NCI-H748 (cell line): ENCODE measurements around the gene IL4R.

ENCODE experiments used
- DNase-seq: peaks from one replicate; lab custom pipeline; 2025; ENCODE audit not compliant: unreplicated experiment; lab: John Stamatoyannopoulos, UW

The IL4R gene

DNA sequence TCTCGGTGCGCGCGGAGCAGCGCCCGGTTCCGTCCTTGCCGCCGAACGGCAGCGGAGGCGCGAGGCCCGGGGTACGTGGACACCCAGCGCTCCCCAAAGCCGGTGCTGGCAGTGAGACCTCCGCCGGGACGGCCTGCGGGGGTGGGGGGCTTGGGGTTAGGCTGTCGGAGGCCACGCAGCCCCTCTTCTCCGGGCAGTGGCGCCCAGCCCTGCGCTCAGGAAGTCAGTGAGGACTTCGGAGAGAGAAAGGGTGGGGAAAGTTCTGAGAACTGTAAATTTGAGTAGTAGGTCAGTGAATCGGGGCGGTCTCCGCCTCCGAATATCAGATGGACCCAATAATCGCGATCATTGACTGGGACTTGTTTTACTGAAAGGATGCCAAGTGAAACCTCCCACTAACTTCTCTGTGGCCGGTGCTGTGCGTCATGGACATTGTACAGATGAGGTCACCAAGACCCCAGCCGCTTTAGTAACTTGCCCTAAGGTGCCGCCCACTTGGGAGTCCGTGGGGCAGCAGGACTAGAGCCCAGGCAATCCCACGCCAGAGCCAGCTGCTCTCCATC lies 468 bp downstream of the IL4R start:
- DNase-seq, result no peak

DNA sequence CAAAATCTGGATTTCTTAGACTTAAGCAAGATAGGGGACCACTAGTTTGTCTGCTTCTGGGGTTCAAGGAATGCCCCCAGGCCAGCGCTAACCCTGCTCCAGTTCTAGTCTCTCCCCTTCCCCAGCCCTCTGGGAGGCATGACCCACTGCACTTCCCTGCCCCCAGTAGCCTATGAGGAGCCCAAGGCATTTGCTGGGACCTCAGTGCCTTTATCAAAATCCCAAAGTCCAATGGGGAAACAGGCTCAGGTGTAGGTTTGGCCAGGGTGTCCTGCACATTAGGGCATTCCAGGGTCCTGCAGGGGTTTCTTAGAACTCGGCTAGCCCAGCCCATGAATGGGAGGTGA lies 1.2 kb downstream of the IL4R start:
- no peak for DNase-seq

GRCh38 chr16:27315333-27316037 lies 1.7 kb downstream of the IL4R start:
- DNase-seq, result no peak

GRCh38 chr16:27316038-27316680 lies 2.4 kb downstream of the IL4R start:
- no peak for DNase-seq

GRCh38 chr16:27317320-27317719 lies 3.5 kb downstream of the IL4R start:
- DNase-seq, result no peak

GRCh38 chr16:27317738-27318391 lies 4.1 kb downstream of the IL4R start:
- DNase-seq, result no peak

- DNase-seq, result no peak
Measured at GRCh38 chr16:27318392-27319256, 4.8 kb downstream of the IL4R start.

DNA sequence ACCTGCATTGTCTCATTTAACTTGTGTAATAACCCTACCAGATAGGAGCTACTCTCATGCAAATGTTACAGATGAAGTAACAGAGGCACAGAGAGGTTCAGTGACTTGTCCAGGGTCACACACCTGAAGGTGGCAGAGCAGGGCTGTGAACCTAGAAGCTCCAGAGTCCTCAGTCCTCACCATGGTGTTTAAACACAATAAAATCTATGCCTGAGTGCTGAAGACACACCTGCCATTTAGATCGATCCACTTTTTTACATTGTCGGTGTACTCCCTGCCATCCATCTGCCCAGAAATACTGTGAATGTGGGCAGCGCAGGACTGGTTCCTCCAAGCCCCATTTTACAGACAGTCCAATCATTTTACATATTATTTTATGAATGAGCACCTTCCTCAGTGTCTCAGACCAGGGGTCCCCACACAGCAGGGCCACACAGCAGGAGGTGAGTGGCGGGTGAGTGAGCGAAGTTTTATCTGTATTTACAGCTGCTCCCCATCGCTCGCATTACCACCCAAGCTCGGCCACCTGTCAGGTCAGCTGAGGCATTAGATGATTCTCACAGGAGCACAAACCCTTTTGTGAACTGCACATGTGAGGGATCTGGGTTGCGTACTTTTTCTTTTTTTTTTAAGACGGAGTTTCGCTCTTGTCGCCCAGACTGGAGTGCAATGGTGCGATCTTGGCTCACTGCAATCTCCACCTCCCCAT lies 5.6 kb downstream of the IL4R start:
- DNase-seq, result no peak

- DNase-seq, result no peak
Measured at GRCh38 chr16:27320261-27321012, 6.7 kb downstream of the IL4R start.

- no peak for DNase-seq
Measured at GRCh38 chr16:27321013-27321915, 7.5 kb downstream of the IL4R start.

- no peak for DNase-seq
Measured at GRCh38 chr16:27322858-27323780, 9.3 kb downstream of the IL4R start.

DNA sequence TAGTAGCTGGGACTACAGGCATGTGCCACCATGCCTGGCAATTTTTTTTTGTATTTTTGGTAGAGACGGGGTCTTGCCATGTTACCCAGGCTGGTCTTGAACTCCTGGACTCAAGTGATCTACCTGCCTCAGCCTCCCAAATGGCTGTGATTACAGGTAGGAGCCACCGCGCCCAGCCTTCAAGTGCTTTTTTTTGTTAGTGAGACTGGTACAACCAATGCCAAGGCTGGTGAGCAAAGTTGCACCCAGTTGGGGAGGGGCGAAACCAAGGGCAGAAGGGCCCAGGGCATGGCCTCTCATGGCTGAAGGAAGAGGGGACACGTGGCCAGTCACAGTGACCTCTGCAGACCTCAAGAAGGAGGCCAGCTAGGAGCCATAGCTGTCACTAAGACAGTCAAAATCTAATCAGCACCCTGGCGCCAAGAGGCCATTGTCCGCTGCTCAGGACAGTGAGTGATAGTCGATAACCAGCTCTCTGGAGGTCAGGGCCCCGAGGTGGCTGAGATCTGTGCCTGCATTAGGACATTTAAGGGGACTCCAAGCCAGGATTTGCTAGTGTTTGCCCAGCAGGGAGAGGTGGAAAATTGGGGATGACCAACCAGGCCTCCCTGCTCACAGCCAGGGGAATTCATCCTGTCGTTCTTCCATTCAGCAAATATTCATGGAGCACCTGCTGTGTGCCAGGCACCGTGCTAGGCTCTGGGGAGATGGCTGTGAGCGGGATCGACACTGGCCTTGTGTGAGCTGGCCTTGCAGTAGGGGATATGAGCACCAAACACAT lies 10.2 kb downstream of the IL4R start:
- no peak for DNase-seq

DNA sequence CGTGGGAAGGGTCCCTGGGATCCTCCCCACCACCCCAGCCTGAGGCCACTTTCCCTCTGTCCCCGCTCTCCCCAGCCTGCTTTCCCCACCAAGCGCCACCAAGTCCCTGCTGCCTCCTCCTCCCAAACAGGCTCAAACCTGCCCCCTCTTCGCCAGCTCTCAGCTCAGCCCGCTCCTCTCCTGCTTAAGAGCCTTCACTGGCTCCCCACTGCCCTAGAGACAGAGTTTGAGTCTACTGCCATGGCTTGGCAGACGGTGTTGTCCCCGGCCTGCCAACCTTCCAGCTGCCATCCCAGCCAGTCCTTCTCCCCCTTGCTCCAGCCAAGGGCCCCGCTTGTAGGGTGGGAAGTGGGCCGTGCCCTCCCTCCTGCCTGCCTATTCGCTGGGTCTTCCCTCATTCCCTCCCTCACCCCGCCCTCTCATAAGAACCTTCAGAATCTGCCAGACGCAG lies 11.1 kb downstream of the IL4R start:
- no peak for DNase-seq

GRCh38 chr16:27325736-27326135 lies 12.0 kb downstream of the IL4R start:
- no peak for DNase-seq

GRCh38 chr16:27326251-27326650 lies 12.5 kb downstream of the IL4R start:
- DNase-seq, result no peak

DNA sequence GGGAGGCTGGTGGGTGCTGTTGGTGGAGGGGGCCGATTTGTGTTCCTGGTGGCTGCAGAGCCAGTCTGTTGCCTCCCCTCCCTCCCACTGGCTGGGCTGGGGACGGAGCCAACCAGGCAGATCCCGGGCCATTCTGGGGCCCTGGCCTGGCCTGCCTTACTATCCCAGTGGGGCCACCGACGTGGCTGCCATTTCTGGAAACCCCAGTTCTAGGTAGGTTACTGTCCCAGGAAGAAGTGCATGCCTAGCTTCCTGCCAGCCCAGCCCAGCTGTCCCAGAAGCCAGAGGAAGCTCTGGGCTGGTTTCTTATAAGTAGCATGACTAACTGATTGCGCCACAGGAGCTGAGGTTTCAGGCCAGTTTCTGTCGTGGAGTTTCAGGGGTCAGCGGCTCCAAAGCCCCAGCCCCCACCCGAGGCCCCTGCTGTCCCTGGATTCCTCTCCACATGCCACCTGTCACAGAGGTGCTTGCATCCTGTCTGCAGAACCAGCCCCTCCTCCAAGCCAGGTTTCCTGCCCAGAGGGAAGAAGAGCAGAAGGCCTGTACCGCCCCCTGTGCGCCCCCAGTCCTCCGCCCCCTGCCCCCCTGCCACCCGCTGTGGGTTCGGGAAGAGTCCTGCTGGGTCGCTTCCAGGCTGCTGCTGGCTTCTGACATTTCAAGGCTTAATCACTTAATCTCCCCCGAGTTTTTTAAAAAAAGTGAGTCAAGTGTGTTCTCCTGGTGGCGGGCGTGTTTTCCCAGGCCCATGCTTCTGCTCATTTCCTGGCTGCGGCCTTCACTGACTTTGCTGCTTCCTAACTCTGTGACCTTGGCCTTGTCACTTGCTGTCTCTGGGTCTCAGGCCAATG lies 13.2 kb downstream of the IL4R start:
- no peak for DNase-seq
